HCT116 (cell line): ENCODE measurements around the gene ZMYND10. TPM values are rescaled to one million over a fixed set of nuclear protein-coding genes. Genes with fewer than 3 reads are reported as not detected.

Experiments
- ATAC-seq: fragments of 200-7000 bp; cut with Tn5 transposase; 2 replicates; pipeline ENCODE4 v1.9.1; 2020; ENCODE audit warnings: mild to moderate bottlenecking, moderate library complexity
- BruUV-seq: library from RNA; stranded (reverse); fragments of 400-500 nt; replicated peaks from 2 replicates; lab custom pipeline; 2021; lab: Mats Ljungman, UMichigan
- CTCF ChIA-PET: fragments of 300-600 bp; sonication (Branson Sonifier 250); formaldehyde crosslinking; loops from one replicate; lab custom pipeline; 2021; ENCODE audit warnings: antibody characterized with exemption; lab: Charles Lee
- POLR2A ChIA-PET: fragments of 300-600, 350-600 bp; sonication (Branson Sonifier 250); formaldehyde crosslinking; loops from one replicate; lab custom pipeline; 2021; ENCODE audit warnings: antibody characterized with exemption; lab: Charles Lee
- RAD21 ChIA-PET, 2 experiments: fragments of 300-600 bp; sonication (Branson Sonifier 250); formaldehyde crosslinking; loops; one replicate each; lab custom pipeline; 2023; ENCODE audit warnings: low total read pairs in 2 of 2; ENCODE audit not compliant: uncharacterized antibody in 2 of 2, unreplicated experiment in 2 of 2, low non-redundant PET in 1 of 2; lab: Charles Lee
- DNase-seq: peaks from one replicate; pipeline ENCODE4 v3.0.0-alpha.2; 2010; ENCODE audit warnings: low read depth, low spot score
- H2AFZ ChIP-seq: fragments of 200-600 bp; shearing (Covaris generic), sonication (generic); 2 replicates; pipeline ENCODE4 v1.6.1; 2017; ENCODE audit warnings: low read depth, mixed run types, mixed read lengths, antibody characterized with exemption, low read length; ENCODE audit not compliant: poor library complexity, severe bottlenecking
- H3K27ac ChIP-seq: 2 replicates; pipeline ENCODE4 v1.5.1; 2012; ENCODE audit warnings: low read depth, low read length
- H3K27me3 ChIP-seq: fragments of 200-600 bp; sonication (generic); 2 replicates; pipeline ENCODE4 v1.6.1; 2016; ENCODE audit warnings: mixed run types, low read length, mixed read lengths; ENCODE audit not compliant: insufficient read depth
- H3K36me3 ChIP-seq, 2 experiments: fragments of 200-500 bp in 1 of 2; fragments of 200-600 bp in 1 of 2; sonication (Bioruptor generic) in 1 of 2; sonication (generic) in 1 of 2; 2 replicates each; pipeline versions ENCODE4 v1.5.1 to v1.6.1; 2014 to 2016; ENCODE audit warnings: low read length in 2 of 2, inconsistent platforms in 1 of 2, mixed read lengths in 1 of 2, mixed run types in 1 of 2; ENCODE audit not compliant: insufficient read depth in 2 of 2, control insufficient read depth in 1 of 2
- H3K4me1 ChIP-seq, 2 experiments: fragments of 200-600 bp in 1 of 2; sonication (generic) in 1 of 2; 2 replicates each; pipeline versions ENCODE4 v1.5.1 to v1.6.1; 2012 to 2017; ENCODE audit warnings: low read length in 2 of 2, inconsistent platforms in 1 of 2, mild to moderate bottlenecking in 1 of 2, mixed read lengths in 1 of 2, mixed run types in 1 of 2, moderate library complexity in 1 of 2; ENCODE audit not compliant: insufficient read depth in 2 of 2, control insufficient read depth in 1 of 2
- H3K4me2 ChIP-seq: fragments of 200-600 bp; sonication (generic); 2 replicates; pipeline ENCODE4 v1.6.1; 2017; ENCODE audit warnings: mixed run types, low read length, mixed read lengths
- H3K4me3 ChIP-seq, 2 experiments: fragments of 200-600 bp in 1 of 2; sonication (generic) in 1 of 2; replicated peaks in 1 of 2; 2 replicates each; pipeline ENCODE4 v1.5.1; 2011 to 2016; ENCODE audit warnings: low read length in 2 of 2, control low read depth in 1 of 2, low read depth in 1 of 2, mild to moderate bottlenecking in 1 of 2, mixed read lengths in 1 of 2, mixed run types in 1 of 2
- H3K79me2 ChIP-seq: fragments of 200-600 bp; sonication (generic); 2 replicates; pipeline ENCODE4 v1.6.1; 2017; ENCODE audit warnings: mild to moderate bottlenecking, mixed run types, low read length, moderate library complexity, mixed read lengths; ENCODE audit not compliant: insufficient read depth
- H3K9ac ChIP-seq: fragments of 200-600 bp; sonication (generic); 2 replicates; pipeline ENCODE4 v1.6.1; 2016; ENCODE audit warnings: low read length, mixed read lengths
- H3K9me2 ChIP-seq: fragments of 200-600 bp; sonication (generic), shearing (Covaris generic); 2 replicates; pipeline ENCODE4 v1.6.1; 2017; ENCODE audit warnings: mixed run types, mild to moderate bottlenecking, moderate library complexity; ENCODE audit not compliant: insufficient read depth
- H3K9me3 ChIP-seq, 2 experiments: fragments of 200-500 bp in 1 of 2; fragments of 200-600 bp in 1 of 2; sonication (Bioruptor generic) in 1 of 2; sonication (generic) in 1 of 2; 2 replicates each; pipeline ENCODE4 v1.6.1; 2014 to 2017; ENCODE audit warnings: low read length in 2 of 2, mixed read lengths in 2 of 2, inconsistent platforms in 1 of 2, low read depth in 1 of 2, mild to moderate bottlenecking in 1 of 2, mixed run types in 1 of 2, moderate library complexity in 1 of 2; ENCODE audit not compliant: control insufficient read depth in 1 of 2, insufficient read depth in 1 of 2
- H4K20me1 ChIP-seq: fragments of 200-600 bp; sonication (generic), shearing (Covaris generic); 2 replicates; pipeline ENCODE4 v1.6.1; 2017; ENCODE audit warnings: mixed run types, mild to moderate bottlenecking, moderate library complexity; ENCODE audit not compliant: insufficient read depth
- CEBPB ChIP-seq: IDR thresholded peaks from 2 replicates; pipeline ENCODE4 v1.6.1; 2012; ENCODE audit warnings: low read depth
- CTCF ChIP-seq, 3 experiments: fragments of 200-600 bp in 1 of 3; sonication (generic) in 1 of 3; IDR thresholded peaks in 2 of 3; conservative IDR thresholded peaks in 1 of 3; 2 replicates each; pipeline ENCODE4 v1.5.1; 2012 to 2017; ENCODE audit warnings: low read depth in 2 of 3, low read length in 2 of 3, antibody characterized with exemption in 1 of 3, borderline replicate concordance in 1 of 3, control low read depth in 1 of 3, mild to moderate bottlenecking in 1 of 3, mixed read lengths in 1 of 3, mixed run types in 1 of 3, moderate library complexity in 1 of 3; ENCODE audit not compliant: insufficient read depth in 1 of 3
- POLR2AphosphoS5 ChIP-seq: IDR thresholded peaks from 2 replicates; pipeline ENCODE4 v1.6.1; 2011; ENCODE audit warnings: mild to moderate bottlenecking, low read depth, low read length, moderate library complexity
- RAD21 ChIP-seq: IDR thresholded peaks from 2 replicates; pipeline ENCODE4 v1.6.1; 2012; ENCODE audit warnings: low read depth, mild to moderate bottlenecking
- TCF7L2 ChIP-seq: IDR thresholded peaks from 2 replicates; pipeline ENCODE4 v1.7.0; 2011; ENCODE audit warnings: borderline replicate concordance, inconsistent platforms; ENCODE audit not compliant: insufficient read depth, insufficient read length; ENCODE audit errors: extremely low read depth
- intact Hi-C: fragments of 100-400 bp; cut with micrococcal nuclease; formaldehyde crosslinking; loops from 2 replicates; pipeline ENCODE4 v1.10.0; 2022
- total RNA-seq: library from RNA; stranded (reverse); gene quantifications from one replicate; pipeline ENCODE4 v1.2.1, GENCODE V29; 2021; ENCODE audit not compliant: unreplicated experiment

Gene ZMYND10
- total RNA-seq, 1 experiment from 2014 or later = 3.3 TPM

GRCh38 chr3:50378024-50378423 is 32.5 kb upstream of the ZMYND10 start (continued):
- TF ChIP-seq TCF7L2 (no peak), POLR2AphosphoS5 (no peak)

GRCh38 chr3:50375258-50375931 is 29.9 kb upstream of the ZMYND10 start:
- H3K9ac ChIP-seq = no peak overlapping the region
- H3K4me1 ChIP-seq = peaks cover 4% of the 10 kb centered on the region in 2 experiments; a peak in 2 of 4 replicates
- no peaks in the 10 kb centered on the region for H3K9me3 ChIP-seq
- H3K27ac ChIP-seq = no peak overlapping the region
- H2AFZ ChIP-seq = no peak overlapping the region
- no TSS peak for BruUV-seq
- no peaks in the 10 kb centered on the region for H3K9me2 ChIP-seq
- ATAC-seq = peak; percentile 60
- no peak overlapping the region for H3K4me3 ChIP-seq
- no peaks in the 10 kb centered on the region for H4K20me1 ChIP-seq
- RAD21 ChIA-PET = no interaction called here
- 0 out of 2 replicates have a peak, but pooled peaks have one; percentile 20 for TF ChIP-seq RAD21
- TF ChIP-seq CEBPB = no peak
- peak; percentile 6 to 37 (median 34); a peak in 3 of 6 replicates for TF ChIP-seq CTCF (IDR thresholded peaks at IDR 0.05 in 2 of 3, conservative IDR thresholded peaks at IDR 0.05 in 1 of 3; ENCODE audit: borderline replicate concordance in 1 of 3, insufficient read depth in 1 of 3, low read depth in 2 of 3, low read length in 2 of 3)
- TF ChIP-seq, all 23 proteins: peak for 2
- H3K27me3 ChIP-seq = no peaks in the 10 kb centered on the region
- H3K36me3 ChIP-seq = no peaks in the 10 kb centered on the region
- ChIA-PET CTCF (no interaction called here), POLR2A (no interaction called here)
- no peak overlapping the region for H3K4me2 ChIP-seq
- no peak for DNase-seq
- intact Hi-C loops = no loop called here
- no peaks in the 10 kb centered on the region for H3K79me2 ChIP-seq
